A673 (cell line): ENCODE data around the gene VAV3. TPM values are rescaled to one million over a fixed set of nuclear protein-coding genes. Genes with fewer than 3 reads are reported as not detected.

Experiments
- BruUV-seq: library from RNA; stranded (reverse); fragments of 400-500 nt; replicated peaks from 2 replicates; lab custom pipeline; 2021; lab: Mats Ljungman, UMichigan
- CTCF ChIA-PET: fragments of 300-600 bp; sonication (Branson Sonifier 250); formaldehyde crosslinking; loops from one replicate; lab custom pipeline; 2022; ENCODE audit warnings: antibody characterized with exemption; lab: Charles Lee
- POLR2A ChIA-PET: fragments of 300-600 bp; sonication (Branson Sonifier 250); formaldehyde crosslinking; loops from one replicate; lab custom pipeline; 2022; ENCODE audit warnings: antibody characterized with exemption; ENCODE audit not compliant: low non-redundant PET; lab: Charles Lee
- DNase-seq: peaks from one replicate; pipeline ENCODE4 v3.0.0-alpha.2; 2015; ENCODE audit warnings: low spot score
- H3K27ac ChIP-seq: fragments of 200-600 bp; sonication (generic); 2 replicates; pipeline ENCODE4 v1.5.1; 2016; ENCODE audit warnings: mixed run types, low read depth, mild to moderate bottlenecking, mixed read lengths, antibody characterized with exemption, low read length; ENCODE audit not compliant: poor library complexity, severe bottlenecking
- H3K27me3 ChIP-seq: fragments of 200-600 bp; sonication (generic); replicated peaks from 2 replicates; pipeline ENCODE4 v1.6.1; 2017; ENCODE audit warnings: mixed run types, low read depth, mild to moderate bottlenecking, mixed read lengths, antibody characterized with exemption, low read length; ENCODE audit not compliant: insufficient read depth, poor library complexity
- H3K36me3 ChIP-seq: fragments of 200-600 bp; sonication (generic); 2 replicates; pipeline ENCODE4 v1.6.1; 2016; ENCODE audit warnings: mixed run types, mild to moderate bottlenecking, mixed read lengths, antibody characterized with exemption, low read length; ENCODE audit not compliant: insufficient read depth, poor library complexity, severe bottlenecking
- H3K4me1 ChIP-seq: fragments of 200-600 bp; sonication (generic); 2 replicates; pipeline ENCODE4 v1.6.1; 2017; ENCODE audit warnings: mixed run types, mild to moderate bottlenecking, mixed read lengths, antibody characterized with exemption, low read length; ENCODE audit not compliant: insufficient read depth, poor library complexity, severe bottlenecking
- H3K4me3 ChIP-seq: fragments of 200-600 bp; sonication (generic); 2 replicates; pipeline ENCODE4 v1.5.1; 2016; ENCODE audit warnings: low read depth, mixed run types, mild to moderate bottlenecking, mixed read lengths, low read length; ENCODE audit not compliant: poor library complexity, severe bottlenecking
- H3K9me3 ChIP-seq: fragments of 200-600 bp; sonication (generic); 2 replicates; pipeline ENCODE4 v1.6.1; 2016; ENCODE audit warnings: mixed run types, low read depth, mild to moderate bottlenecking, mixed read lengths, antibody characterized with exemption, low read length; ENCODE audit not compliant: poor library complexity, severe bottlenecking
- EZH2 ChIP-seq: fragments of 200-600 bp; sonication (generic); IDR thresholded peaks from 2 replicates; pipeline ENCODE4 v1.6.1; 2017; ENCODE audit warnings: borderline replicate concordance, low read depth, mild to moderate bottlenecking, mixed read lengths, antibody characterized with exemption, low read length; ENCODE audit not compliant: poor library complexity, severe bottlenecking
- intact Hi-C: fragments of 100-400 bp; cut with micrococcal nuclease; formaldehyde crosslinking; loops from one replicate; pipeline ENCODE4 v1.10.0; 2022; ENCODE audit not compliant: unreplicated experiment
- total RNA-seq: library from RNA; stranded (reverse); gene quantifications from 2 replicates; pipeline ENCODE4 v1.2.3, GENCODE V29; 2021
- TF ChIP-seq, protein P1 (sequence below): fragments of 300-800, 200-600 bp; sonication (generic); conservative IDR thresholded peaks from 2 replicates; pipeline ENCODE4 v1.5.1; 2017; ENCODE audit warnings: low read depth, mild to moderate bottlenecking, antibody characterized with exemption, low read length, moderate library complexity, mixed read lengths

VAV3 gene
- total RNA-seq, 1 experiment from 2014 or later: 0.30 TPM

GRCh38 chr1:107557095-107557494, 407.9 kb downstream of the VAV3 start:
- H3K27ac ChIP-seq: no peak overlapping the region
- POLR2A ChIA-PET: no interaction called here
- no peaks in the 10 kb centered on the region for H3K4me1 ChIP-seq
- no peak for DNase-seq
- no peaks in the 10 kb centered on the region for H3K27me3 ChIP-seq
- BruUV-seq: no TSS peak
- no peaks in the 10 kb centered on the region for H3K36me3 ChIP-seq
- intact Hi-C loops: no loop called here
- H3K4me3 ChIP-seq: no peak overlapping the region
- no peak for TF ChIP-seq EZH2
- TF ChIP-seq, protein P1, sequence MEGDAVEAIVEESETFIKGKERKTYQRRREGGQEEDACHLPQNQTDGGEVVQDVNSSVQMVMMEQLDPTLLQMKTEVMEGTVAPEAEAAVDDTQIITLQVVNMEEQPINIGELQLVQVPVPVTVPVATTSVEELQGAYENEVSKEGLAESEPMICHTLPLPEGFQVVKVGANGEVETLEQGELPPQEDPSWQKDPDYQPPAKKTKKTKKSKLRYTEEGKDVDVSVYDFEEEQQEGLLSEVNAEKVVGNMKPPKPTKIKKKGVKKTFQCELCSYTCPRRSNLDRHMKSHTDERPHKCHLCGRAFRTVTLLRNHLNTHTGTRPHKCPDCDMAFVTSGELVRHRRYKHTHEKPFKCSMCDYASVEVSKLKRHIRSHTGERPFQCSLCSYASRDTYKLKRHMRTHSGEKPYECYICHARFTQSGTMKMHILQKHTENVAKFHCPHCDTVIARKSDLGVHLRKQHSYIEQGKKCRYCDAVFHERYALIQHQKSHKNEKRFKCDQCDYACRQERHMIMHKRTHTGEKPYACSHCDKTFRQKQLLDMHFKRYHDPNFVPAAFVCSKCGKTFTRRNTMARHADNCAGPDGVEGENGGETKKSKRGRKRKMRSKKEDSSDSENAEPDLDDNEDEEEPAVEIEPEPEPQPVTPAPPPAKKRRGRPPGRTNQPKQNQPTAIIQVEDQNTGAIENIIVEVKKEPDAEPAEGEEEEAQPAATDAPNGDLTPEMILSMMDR: no peak
- CTCF ChIA-PET: no interaction called here
- no peaks in the 10 kb centered on the region for H3K9me3 ChIP-seq

DNA sequence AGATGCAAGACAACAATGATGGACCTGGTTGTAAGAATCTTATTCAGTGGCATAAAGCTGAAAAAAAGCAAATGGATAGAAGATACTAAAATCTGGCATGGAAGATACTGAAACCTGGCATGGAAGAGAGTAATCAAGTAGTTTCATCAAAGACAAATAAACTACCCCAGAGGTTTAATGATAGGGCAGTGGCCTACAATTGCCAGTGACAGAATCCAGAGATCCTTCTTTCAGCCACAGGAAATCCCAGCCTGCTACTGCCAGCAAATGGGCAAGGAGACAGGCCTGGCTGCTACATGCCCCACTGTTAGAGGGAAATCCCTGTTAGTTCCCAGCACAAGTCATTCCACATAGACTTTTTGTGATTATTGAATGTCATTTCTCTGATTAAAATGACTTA, 409.4 kb downstream of the VAV3 start:
- Histone ChIP-seq H3K27me3 (no peaks in the 10 kb centered on the region), H3K9me3 (no peaks in the 10 kb centered on the region), H3K27ac (no peak overlapping the region), H3K4me3 (no peak overlapping the region), H3K36me3 (no peaks in the 10 kb centered on the region), H3K4me1 (no peaks in the 10 kb centered on the region)
- POLR2A ChIA-PET: no interaction called here
- CTCF ChIA-PET: no interaction called here
- no TSS peak for BruUV-seq
- TF ChIP-seq, protein P1: no peak
- no peak for TF ChIP-seq EZH2
- no peak for DNase-seq
- intact Hi-C loops: no loop called here

DNA sequence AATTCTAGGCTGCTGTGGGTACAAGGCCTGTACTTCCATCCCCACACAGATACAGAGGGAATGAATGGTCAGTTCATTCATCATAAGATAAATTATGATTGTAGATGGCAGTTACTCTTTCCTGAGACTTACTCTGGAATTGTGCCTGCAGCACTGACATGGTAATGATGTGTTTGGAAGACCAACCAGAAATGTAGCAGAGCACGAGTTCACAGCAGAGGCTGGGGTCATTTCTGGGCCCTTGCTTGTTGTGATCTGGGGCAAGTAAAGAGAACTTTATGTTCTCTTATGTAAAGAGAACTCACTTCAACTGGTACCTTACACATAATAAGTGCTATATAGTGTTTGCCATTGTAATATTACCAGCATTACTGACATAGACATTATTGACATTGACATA, 412.2 kb downstream of the VAV3 start:
- no peak for DNase-seq
- no peaks in the 10 kb centered on the region for H3K4me1 ChIP-seq
- H3K4me3 ChIP-seq: no peak overlapping the region
- ChIA-PET CTCF (no interaction called here), POLR2A (no interaction called here)
- no TSS peak for BruUV-seq
- no peaks in the 10 kb centered on the region for H3K27me3 ChIP-seq
- intact Hi-C loops: no loop called here
- no peak overlapping the region for H3K27ac ChIP-seq
- no peaks in the 10 kb centered on the region for H3K9me3 ChIP-seq
- TF ChIP-seq EZH2: no peak
- TF ChIP-seq, protein P1: no peak
- no peaks in the 10 kb centered on the region for H3K36me3 ChIP-seq
